Measurements from ENCODE around the gene CENPX. TPM values are rescaled to one million over a fixed set of nuclear protein-coding genes. Genes with fewer than 3 reads are reported as not detected.

CENPX gene
- total and polyA plus RNA-seq, 2 of the 13 experiments (the other 11 are each of a cell fraction or from before 2014, with no cell fraction given) = 92.7 to 170 TPM

GRCh38 chr17:81993729-81994592 lies 28.7 kb downstream of the CENPX start (continued):
- TF ChIP-seq ZNF260 (CRISPR knock-in tag; IDR thresholded peaks at IDR 0.05; ENCODE audit: borderline replicate concordance, low read depth) (no peak), TOE1 (CRISPR knock-in tag; IDR thresholded peaks at IDR 0.05) (no peak), SP4 (CRISPR knock-in tag; IDR thresholded peaks at IDR 0.05) (peak; percentile 27), ZBTB25 (CRISPR knock-in tag; IDR thresholded peaks at IDR 0.05) (no peak), EHMT2 (IDR thresholded peaks at IDR 0.05; ENCODE audit: borderline replicate concordance, low read depth, low read length) (no peak), U2AF1 (optimal IDR thresholded peaks at IDR 0.05; ENCODE audit: low read depth, low read length) (no peak), JUND (CRISPR knock-in tag; IDR thresholded peaks at IDR 0.05) (peak; percentile 62), ZNF788 (CRISPR knock-in tag; IDR thresholded peaks at IDR 0.05; ENCODE audit: borderline replicate concordance) (peak; percentile 80; the same call in 1 of the 2 replicates), ETV5 (CRISPR knock-in tag; IDR thresholded peaks at IDR 0.05; ENCODE audit: borderline replicate concordance) (no peak; the same call in 1 of the 2 replicates), ZIK1 (CRISPR knock-in tag; IDR thresholded peaks at IDR 0.05; ENCODE audit: borderline replicate concordance, low read depth) (peak; percentile 78; the same call in 1 of the 2 replicates), DNMT3B (CRISPR knock-in tag; conservative IDR thresholded peaks at IDR 0.05) (0 out of 2 replicates have a peak, but pooled peaks have one; percentile 81), PAX8 (CRISPR knock-in tag; IDR thresholded peaks at IDR 0.05; ENCODE audit: borderline replicate concordance) (no peak), ZNF615 (CRISPR knock-in tag; IDR thresholded peaks at IDR 0.05; ENCODE audit: borderline replicate concordance) (no peak; the same call in 1 of the 2 replicates), HNRNPLL (IDR thresholded peaks at IDR 0.05; ENCODE audit: low read depth, low read length, poor library complexity, severe bottlenecking) (peak; percentile 64), ZFP36 (IDR thresholded peaks at IDR 0.05; ENCODE audit: borderline replicate concordance, low read depth, low read length, partially characterized antibody) (no peak), MIER2 (CRISPR knock-in tag; IDR thresholded peaks at IDR 0.05) (no peak), ZNF326 (CRISPR knock-in tag; IDR thresholded peaks at IDR 0.05; ENCODE audit: borderline replicate concordance) (peak; percentile 10), ZNF878 (CRISPR knock-in tag; IDR thresholded peaks at IDR 0.05) (no peak), ZNF644 (CRISPR knock-in tag; IDR thresholded peaks at IDR 0.05; ENCODE audit: low read depth) (no peak), ZNF639 (CRISPR knock-in tag; conservative IDR thresholded peaks at IDR 0.05) (no peak), MAZ (IDR thresholded peaks at IDR 0.05; ENCODE audit: borderline replicate concordance, low read depth, low read length) (no peak), MAZ (CRISPR knock-in tag; IDR thresholded peaks at IDR 0.05; ENCODE audit: low read depth) (no peak; the same call in none of the 2 replicates)

Measured in HepG2 (cell line).